MG63 (cell line): ENCODE measurements around the gene NUCB1. TPM values are rescaled to one million over a fixed set of nuclear protein-coding genes. Genes with fewer than 3 reads are reported as not detected.
A peak's percentile ranks its signal among the peaks of the same experiment; 100 is the strongest.
"Not testable (repeated sequence)": the region's sequence is repeated elsewhere in the genome, so short reads cannot be mapped to it uniquely, and the experiment has no call there.

ENCODE experiments used
- DNase-seq: peaks from one replicate; pipeline ENCODE4 v3.0.0-alpha.2; 2020
- H3K27me3 ChIP-seq: fragments of 250-450 bp; sonication (Bioruptor Pico); 2 replicates; pipeline ENCODE4 v1.5.1; 2020; ENCODE audit warnings: mild to moderate bottlenecking, moderate library complexity
- H3K36me3 ChIP-seq: fragments of 250-450 bp; sonication (Bioruptor Pico); 2 replicates; pipeline ENCODE4 v1.5.1; 2020; ENCODE audit warnings: mild to moderate bottlenecking, moderate library complexity
- H3K4me3 ChIP-seq: fragments of 250-450 bp; sonication (Bioruptor Pico); 2 replicates; pipeline ENCODE4 v1.5.1; 2020; ENCODE audit warnings: mild to moderate bottlenecking, moderate library complexity
- H3K9me3 ChIP-seq: fragments of 250-450 bp; sonication (Bioruptor Pico); 2 replicates; pipeline ENCODE4 v1.5.1; 2020; ENCODE audit warnings: mild to moderate bottlenecking, moderate library complexity
- total RNA-seq: library from RNA; depleted of rRNA; stranded (reverse); fragments of >200 nt; shearing (Covaris generic); gene quantifications from 2 replicates; pipeline ENCODE4 v1.2.3, GENCODE V29; 2014; ENCODE audit warnings: low replicate concordance; rRNA removed

NUCB1 gene
- 157 and 236 TPM in 2 replicates for total RNA-seq

GRCh38 chr19:48899781-48900476, at the start of gene NUCB1:
Gene NUCB1 (plus strand): TSS chr19:48900312. CDS start chr19:48900797, 485 bp downstream.
- Histone ChIP-seq H3K9me3 (no peaks in the 10 kb centered on the region), H3K4me3 (peak within 1 kb of the TSS; percentile 77), H3K36me3 (peaks cover 24% of the 10 kb centered on the region), H3K27me3 (no peaks in the 10 kb centered on the region)
- DNase-seq = peak; percentile 99

- H3K4me3 ChIP-seq = no peak overlapping the region
- peaks cover 23% of the 10 kb centered on the region for H3K36me3 ChIP-seq
- DNase-seq = no peak
- no peaks in the 10 kb centered on the region for H3K9me3 ChIP-seq
- no peaks in the 10 kb centered on the region for H3K27me3 ChIP-seq
Measured at GRCh38 chr19:48852292-48852691, 47.8 kb upstream of the NUCB1 start.

GRCh38 chr19:48853483-48853882, 46.6 kb upstream of the NUCB1 start:
- H3K36me3 ChIP-seq = peaks cover 22% of the 10 kb centered on the region
- H3K27me3 ChIP-seq = no peaks in the 10 kb centered on the region

GRCh38 chr19:48854103-48854502, 46.0 kb upstream of the NUCB1 start:
- Histone ChIP-seq H3K4me3 (no peak overlapping the region), H3K9me3 (no peaks in the 10 kb centered on the region), H3K27me3 (no peaks in the 10 kb centered on the region), H3K36me3 (peaks cover 23% of the 10 kb centered on the region)
- DNase-seq = no peak

More at GRCh38 chr19:48853483-48853882, 46.6 kb upstream of the NUCB1 start:
- no peak for DNase-seq
- H3K4me3 ChIP-seq = no peak overlapping the region
- no peaks in the 10 kb centered on the region for H3K9me3 ChIP-seq

- no peak for DNase-seq
- Histone ChIP-seq H3K9me3 (no peaks in the 10 kb centered on the region), H3K27me3 (no peaks in the 10 kb centered on the region), H3K36me3 (peaks cover 33% of the 10 kb centered on the region), H3K4me3 (no peak overlapping the region)
Measured at GRCh38 chr19:48856921-48857320, 43.2 kb upstream of the NUCB1 start.

GRCh38 chr19:48858984-48859710, 41.0 kb upstream of the NUCB1 start:
- peaks cover 23% of the 10 kb centered on the region for H3K36me3 ChIP-seq
- no peak for DNase-seq
- H3K9me3 ChIP-seq = no peaks in the 10 kb centered on the region
- H3K4me3 ChIP-seq = no peak overlapping the region
- no peaks in the 10 kb centered on the region for H3K27me3 ChIP-seq

- DNase-seq = peak; percentile 13
Measured at GRCh38 chr19:48859711-48860572, 40.2 kb upstream of the NUCB1 start.

GRCh38 chr19:48861313-48861712, 38.8 kb upstream of the NUCB1 start:
- H3K9me3 ChIP-seq = no peaks in the 10 kb centered on the region
- H3K4me3 ChIP-seq = no peak overlapping the region
- no peak for DNase-seq
- H3K36me3 ChIP-seq = peaks cover 29% of the 10 kb centered on the region
- no peaks in the 10 kb centered on the region for H3K27me3 ChIP-seq

More at GRCh38 chr19:48859711-48860572, 40.2 kb upstream of the NUCB1 start:
- no peaks in the 10 kb centered on the region for H3K9me3 ChIP-seq
- H3K36me3 ChIP-seq = peaks cover 28% of the 10 kb centered on the region
- no peak overlapping the region for H3K4me3 ChIP-seq
- no peaks in the 10 kb centered on the region for H3K27me3 ChIP-seq

- Histone ChIP-seq H3K9me3 (no peaks in the 10 kb centered on the region), H3K27me3 (no peaks in the 10 kb centered on the region), H3K36me3 (peaks cover 24% of the 10 kb centered on the region), H3K4me3 (no peak overlapping the region)
- no peak for DNase-seq
Measured at GRCh38 chr19:48862827-48863226, 37.3 kb upstream of the NUCB1 start.

GRCh38 chr19:48866692-48867091, 33.4 kb upstream of the NUCB1 start:
- no peak for DNase-seq
- H3K4me3 ChIP-seq = no peak overlapping the region
- peaks cover 7% of the 10 kb centered on the region for H3K36me3 ChIP-seq
- no peaks in the 10 kb centered on the region for H3K9me3 ChIP-seq
- no peaks in the 10 kb centered on the region for H3K27me3 ChIP-seq

- H3K36me3 ChIP-seq = peaks cover 7% of the 10 kb centered on the region
Measured at GRCh38 chr19:48867123-48867745, 32.9 kb upstream of the NUCB1 start.

GRCh38 chr19:48867746-48868113, 32.4 kb upstream of the NUCB1 start:
- no peak for DNase-seq
- no peaks in the 10 kb centered on the region for H3K27me3 ChIP-seq
- peak overlapping the region; percentile 43 for H3K4me3 ChIP-seq
- peaks cover 11% of the 10 kb centered on the region for H3K36me3 ChIP-seq
- no peaks in the 10 kb centered on the region for H3K9me3 ChIP-seq

More at GRCh38 chr19:48867123-48867745, 32.9 kb upstream of the NUCB1 start:
- Histone ChIP-seq H3K27me3 (no peaks in the 10 kb centered on the region), H3K9me3 (no peaks in the 10 kb centered on the region), H3K4me3 (peak overlapping the region; percentile 43)
- no peak for DNase-seq

GRCh38 chr19:48868114-48868886, 31.8 kb upstream of the NUCB1 start, which contains the start of gene PLEKHA4:
Gene PLEKHA4 (minus strand): TSS chr19:48868617. CDS start chr19:48867620, 997 bp downstream.
- H3K4me3 ChIP-seq = peak within 1 kb of the TSS; percentile 43
- peaks cover 17% of the 10 kb centered on the region for H3K36me3 ChIP-seq
- no peaks in the 10 kb centered on the region for H3K9me3 ChIP-seq
- DNase-seq = peak; percentile 90
- no peaks in the 10 kb centered on the region for H3K27me3 ChIP-seq

- no peak for DNase-seq
- H3K27me3 ChIP-seq = no peaks in the 10 kb centered on the region
- H3K4me3 ChIP-seq = no peak overlapping the region
- peaks cover 27% of the 10 kb centered on the region for H3K36me3 ChIP-seq
- no peaks in the 10 kb centered on the region for H3K9me3 ChIP-seq
Measured at GRCh38 chr19:48870048-48870447, 30.1 kb upstream of the NUCB1 start.

GRCh38 chr19:48871471-48872181, 28.5 kb upstream of the NUCB1 start:
- not testable (repeated sequence) for H3K9me3 ChIP-seq, DNase-seq, H3K27me3 ChIP-seq
- H3K4me3 ChIP-seq = peak overlapping the region; percentile 96
- peaks cover 43% of the 10 kb centered on the region for H3K36me3 ChIP-seq
